ENCODE results near the gene AP2A2.

GRCh38 chr11:965206-965775 is 39.6 kb downstream of the AP2A2 start:
- TF ChIP-seq EZH2 (IDR thresholded peaks at IDR 0.05) (no peak), POLR2AphosphoS5 (IDR thresholded peaks at IDR 0.05; ENCODE audit: borderline replicate concordance, low read depth, low read length) (no peak), FOXP2 (optimal IDR thresholded peaks at IDR 0.05; ENCODE audit: control extremely low read depth, extremely low read length, insufficient read depth) (no peak)

Data from SK-N-MC (cell line).